NCI-H524 treated with DMSO at 0.1 percent for 48 hours (cell line): Measurements from ENCODE around the gene MPP7.

Experiments
- DNase-seq: peaks from one replicate; lab custom pipeline; 2025; lab: John Stamatoyannopoulos, UW

The MPP7 gene

GRCh38 chr10:28305553-28305952 is 2.7 kb upstream of the MPP7 start:
- DNase-seq, result no peak

GRCh38 chr10:28304032-28304571 is 1.2 kb upstream of the MPP7 start:
- no peak for DNase-seq

- no peak for DNase-seq
These were observed 739 bp downstream of the MPP7 start for GRCh38 chr10:28302012-28302637.

- DNase-seq, result no peak
These were observed 2.8 kb downstream of the MPP7 start for GRCh38 chr10:28300027-28300426.

GRCh38 chr10:28298951-28299350 is 3.9 kb downstream of the MPP7 start:
- no peak for DNase-seq

GRCh38 chr10:28296023-28296422 is 6.8 kb downstream of the MPP7 start:
- no peak for DNase-seq

- no peak for DNase-seq
These were observed 7.5 kb downstream of the MPP7 start for GRCh38 chr10:28295336-28295735.

GRCh38 chr10:28294809-28295208 is 8.1 kb downstream of the MPP7 start:
- no peak for DNase-seq

GRCh38 chr10:28294169-28294532 is 8.7 kb downstream of the MPP7 start:
- DNase-seq, result no peak

- peak; percentile 58 for DNase-seq
These were observed 9.4 kb downstream of the MPP7 start for GRCh38 chr10:28293236-28294168.

- no peak for DNase-seq
These were observed 11.0 kb downstream of the MPP7 start for GRCh38 chr10:28291881-28292297.

GRCh38 chr10:28285816-28286215 is 17.0 kb downstream of the MPP7 start:
- no peak for DNase-seq

GRCh38 chr10:28284126-28284525 is 18.7 kb downstream of the MPP7 start:
- no peak for DNase-seq

- DNase-seq, result no peak
These were observed 19.6 kb downstream of the MPP7 start for GRCh38 chr10:28283251-28283650.

GRCh38 chr10:28282336-28282735 is 20.5 kb downstream of the MPP7 start:
- DNase-seq, result no peak

GRCh38 chr10:28281726-28282315 is 21.0 kb downstream of the MPP7 start:
- no peak for DNase-seq

GRCh38 chr10:28280652-28281051 is 22.2 kb downstream of the MPP7 start:
- DNase-seq, result no peak

GRCh38 chr10:28279878-28280277 is 23.0 kb downstream of the MPP7 start:
- DNase-seq, result no peak

- no peak for DNase-seq
These were observed 24.0 kb downstream of the MPP7 start for GRCh38 chr10:28278842-28279241.

GRCh38 chr10:28276384-28276783 is 26.5 kb downstream of the MPP7 start:
- no peak for DNase-seq

GRCh38 chr10:28274475-28274874 is 28.4 kb downstream of the MPP7 start:
- DNase-seq, result no peak

GRCh38 chr10:28273343-28273742 is 29.5 kb downstream of the MPP7 start:
- DNase-seq, result no peak
